CD14-positive monocyte (primary cell): ENCODE measurements around the gene PTPN13. TPM values are rescaled to one million over a fixed set of nuclear protein-coding genes. Genes with fewer than 3 reads are reported as not detected.

ENCODE experiments used
- DNase-seq, 3 donors: peaks; one replicate each; pipeline ENCODE4 v3.0.0-alpha.2; 2011 to 2022
- H2AFZ ChIP-seq: 2 replicates; pipeline ENCODE4 v1.6.0; 2012; ENCODE audit warnings: mild to moderate bottlenecking, low read depth, low read length, inconsistent platforms; ENCODE audit not compliant: insufficient read depth, poor library complexity, severe bottlenecking
- H3K27ac ChIP-seq, 2 donors: 1 replicate in 1 of 2; 2 replicates in 1 of 2; pipeline ENCODE4 v1.5.1; 2012 to 2013; ENCODE audit warnings: low read length in 2 of 2, control low read depth in 1 of 2, inconsistent platforms in 1 of 2, low read depth in 1 of 2, mild to moderate bottlenecking in 1 of 2
- H3K27me3 ChIP-seq, 2 donors: one replicate each; pipeline versions ENCODE4 v1.6.0 to v1.6.1; 2011 to 2013; ENCODE audit warnings: low read length in 2 of 2; ENCODE audit not compliant: control insufficient read depth in 2 of 2, insufficient read depth in 2 of 2
- H3K36me3 ChIP-seq, 2 donors: replicated peaks in 1 of 2; 1 replicate in 1 of 2; 2 replicates in 1 of 2; pipeline versions ENCODE4 v1.5.1 to v1.6.1; 2012 to 2013; ENCODE audit warnings: low read length in 2 of 2, control low read depth in 1 of 2, inconsistent platforms in 1 of 2, mild to moderate bottlenecking in 1 of 2; ENCODE audit not compliant: insufficient read depth in 2 of 2, control insufficient read depth in 1 of 2
- H3K4me1 ChIP-seq, 2 donors: 1 replicate in 1 of 2; 2 replicates in 1 of 2; pipeline versions ENCODE4 v1.5.1 to v1.6.1; 2012 to 2013; ENCODE audit warnings: low read length in 2 of 2, control low read depth in 1 of 2, inconsistent platforms in 1 of 2, mild to moderate bottlenecking in 1 of 2, moderate library complexity in 1 of 2; ENCODE audit not compliant: insufficient read depth in 2 of 2, control insufficient read depth in 1 of 2
- H3K4me2 ChIP-seq: replicated peaks from 2 replicates; pipeline ENCODE3; 2012; ENCODE audit warnings: low read length, moderate library complexity, mild to moderate bottlenecking; ENCODE audit not compliant: poor library complexity, severe bottlenecking; ENCODE audit errors: extremely low read depth
- H3K4me3 ChIP-seq, 3 experiments: fragments of 200-600 bp in 1 of 3; sonication (generic) in 1 of 3; replicated peaks in 1 of 3; 1 replicate in 2 of 3; 2 replicates in 1 of 3; pipeline ENCODE4 v1.5.1; 2011 to 2013; ENCODE audit warnings: low read length in 3 of 3, mild to moderate bottlenecking in 3 of 3, control low read depth in 2 of 3, low read depth in 2 of 3, inconsistent platforms in 1 of 3, moderate library complexity in 1 of 3
- H3K79me2 ChIP-seq: 2 replicates; pipeline ENCODE4 v1.6.0; 2012; ENCODE audit warnings: mild to moderate bottlenecking, control low read depth, inconsistent platforms, low read length, moderate library complexity; ENCODE audit not compliant: insufficient read depth
- H3K9ac ChIP-seq: 2 replicates; pipeline ENCODE4 v1.6.0; 2017; ENCODE audit warnings: low read length, mild to moderate bottlenecking; ENCODE audit not compliant: insufficient read depth, poor library complexity, severe bottlenecking
- H3K9me3 ChIP-seq, 2 donors: replicated peaks in 1 of 2; 1 replicate in 1 of 2; 2 replicates in 1 of 2; pipeline versions ENCODE4 v1.5.1 to v1.6.1; 2012 to 2013; ENCODE audit warnings: low read length in 2 of 2, control low read depth in 1 of 2; ENCODE audit not compliant: control insufficient read depth in 1 of 2, insufficient read depth in 1 of 2
- H4K20me1 ChIP-seq: 2 replicates; pipeline ENCODE4 v1.6.0; 2012; ENCODE audit warnings: mild to moderate bottlenecking, low read length, control low read depth, moderate library complexity; ENCODE audit not compliant: insufficient read depth
- H3K27ac Mint-ChIP-seq, 7 donors: one replicate each; pipeline ENCODE4 v1.8.0; 2020; ENCODE audit warnings: mild to moderate bottlenecking in 7 of 7, mixed read lengths in 7 of 7, moderate library complexity in 6 of 7, inconsistent platforms in 2 of 7
- H3K27me3 Mint-ChIP-seq, 3 donors: one replicate each; pipeline ENCODE4 v1.8.0; 2021 to 2022; ENCODE audit warnings: low read depth in 3 of 3, mild to moderate bottlenecking in 3 of 3, mixed read lengths in 3 of 3, moderate library complexity in 3 of 3, inconsistent platforms in 1 of 3
- H3K36me3 Mint-ChIP-seq, 2 donors: one replicate each; pipeline ENCODE4 v1.8.0; 2020; ENCODE audit warnings: mixed read lengths in 2 of 2, inconsistent platforms in 1 of 2, mild to moderate bottlenecking in 1 of 2
- H3K4me1 Mint-ChIP-seq: one replicate; pipeline ENCODE4 v1.8.0; 2020; ENCODE audit warnings: mild to moderate bottlenecking, mixed read lengths
- H3K4me3 Mint-ChIP-seq, 2 donors: one replicate each; pipeline ENCODE4 v1.8.0; 2020; ENCODE audit warnings: mild to moderate bottlenecking in 2 of 2, mixed read lengths in 2 of 2, moderate library complexity in 1 of 2
- H3K9me3 Mint-ChIP-seq, 7 donors: one replicate each; pipeline ENCODE4 v1.8.0; 2020 to 2022; ENCODE audit warnings: mixed read lengths in 7 of 7, mild to moderate bottlenecking in 6 of 7, moderate library complexity in 6 of 7, inconsistent platforms in 2 of 7
- WGBS: methylation state at CpG from one replicate; pipeline ENCODE4 v1.1.5; 2013; ENCODE audit warnings: missing lambda C conversion rate; ENCODE audit not compliant: insufficient coverage; 5-methylcytosine and 5-hydroxymethylcytosine counted together
- intact Hi-C, 2 donors: fragments of 100-400 bp; cut with micrococcal nuclease; formaldehyde crosslinking; loops; one replicate each; pipeline versions ENCODE4 v1.15.0 to v1.15.1; 2023
- polyA plus RNA-seq, 3 donors: library from polyadenylated mRNA; depleted of rRNA in 1 of 3; unstranded in 2 of 3; stranded (reverse) in 1 of 3; fragments of 300-500 nt in 2 of 3; fragments of >200 nt in 1 of 3; fragmentation: Illumina TruSeq in 2 of 3; gene quantifications; 1 replicate in 2 of 3; 2 replicates in 1 of 3; pipeline ENCODE4 v1.2.3, GENCODE V29; 2012 to 2021
- TF ChIP-seq, protein P1 (sequence below): fragments of 200-600 bp; IDR thresholded peaks from one replicate; pipeline ENCODE4 v1.8.0; 2022; ENCODE audit warnings: antibody characterized with exemption, mild to moderate bottlenecking

The PTPN13 gene
- polyA plus RNA-seq, 3 donors, result 0.04 to 1.0 (median 0.35) TPM

- intact Hi-C loops, result no loop called here
- no peaks in the 10 kb centered on the region for H3K36me3 Mint-ChIP-seq
- Histone ChIP-seq H3K9ac (no peak overlapping the region), H3K27me3 (peaks cover 13 to 23% of the 10 kb centered on the region in 2 donors), H3K4me1 (peaks cover 29 to 42% of the 10 kb centered on the region in 2 donors), H4K20me1 (no peaks in the 10 kb centered on the region), H2AFZ (no peak overlapping the region), H3K4me3 (no peak overlapping the region), H3K79me2 (no peaks in the 10 kb centered on the region), H3K4me2 (no peak overlapping the region), H3K36me3 (no peaks in the 10 kb centered on the region), H3K9me3 (no peaks in the 10 kb centered on the region), H3K27ac (no peak overlapping the region)
- TF ChIP-seq, protein P1, sequence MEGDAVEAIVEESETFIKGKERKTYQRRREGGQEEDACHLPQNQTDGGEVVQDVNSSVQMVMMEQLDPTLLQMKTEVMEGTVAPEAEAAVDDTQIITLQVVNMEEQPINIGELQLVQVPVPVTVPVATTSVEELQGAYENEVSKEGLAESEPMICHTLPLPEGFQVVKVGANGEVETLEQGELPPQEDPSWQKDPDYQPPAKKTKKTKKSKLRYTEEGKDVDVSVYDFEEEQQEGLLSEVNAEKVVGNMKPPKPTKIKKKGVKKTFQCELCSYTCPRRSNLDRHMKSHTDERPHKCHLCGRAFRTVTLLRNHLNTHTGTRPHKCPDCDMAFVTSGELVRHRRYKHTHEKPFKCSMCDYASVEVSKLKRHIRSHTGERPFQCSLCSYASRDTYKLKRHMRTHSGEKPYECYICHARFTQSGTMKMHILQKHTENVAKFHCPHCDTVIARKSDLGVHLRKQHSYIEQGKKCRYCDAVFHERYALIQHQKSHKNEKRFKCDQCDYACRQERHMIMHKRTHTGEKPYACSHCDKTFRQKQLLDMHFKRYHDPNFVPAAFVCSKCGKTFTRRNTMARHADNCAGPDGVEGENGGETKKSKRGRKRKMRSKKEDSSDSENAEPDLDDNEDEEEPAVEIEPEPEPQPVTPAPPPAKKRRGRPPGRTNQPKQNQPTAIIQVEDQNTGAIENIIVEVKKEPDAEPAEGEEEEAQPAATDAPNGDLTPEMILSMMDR, result no peak
- peaks cover 42% of the 10 kb centered on the region for H3K4me1 Mint-ChIP-seq
- H3K4me3 Mint-ChIP-seq, result peak overlapping the region in 1 of 2 donors; percentile 57
- H3K27ac Mint-ChIP-seq, result no peak overlapping the region
- peaks cover 8 to 20% (median 18%) of the 10 kb centered on the region in 3 donors for H3K27me3 Mint-ChIP-seq
- no peak for DNase-seq
- no peaks in the 10 kb centered on the region for H3K9me3 Mint-ChIP-seq
- no CpG with 5 or more reads among the region's 5 CpGs for WGBS
Measured at GRCh38 chr4:86558258-86558657, 35.9 kb upstream of the PTPN13 start.

GRCh38 chr4:86558797-86559196 lies 35.3 kb upstream of the PTPN13 start:
- no CpG with 5 or more reads among the region's 1 CpG for WGBS
- Mint-ChIP-seq H3K9me3 (no peaks in the 10 kb centered on the region), H3K4me1 (peaks cover 36% of the 10 kb centered on the region), H3K36me3 (no peaks in the 10 kb centered on the region), H3K4me3 (peak overlapping the region in 1 of 2 donors; percentile 57), H3K27me3 (peaks cover 6 to 16% (median 14%) of the 10 kb centered on the region in 3 donors), H3K27ac (no peak overlapping the region)
- H3K4me3 ChIP-seq, result no peak overlapping the region
- H3K4me1 ChIP-seq, result peaks cover 29 to 42% of the 10 kb centered on the region in 2 donors
- no peaks in the 10 kb centered on the region for H3K36me3 ChIP-seq
- peaks cover 8 to 21% of the 10 kb centered on the region in 2 donors for H3K27me3 ChIP-seq
- TF ChIP-seq, protein P1, result no peak
- no peak overlapping the region for H3K4me2 ChIP-seq
- no peak for DNase-seq
- no peaks in the 10 kb centered on the region for H3K79me2 ChIP-seq
- intact Hi-C loops, result no loop called here
- no peaks in the 10 kb centered on the region for H4K20me1 ChIP-seq
- H3K9ac ChIP-seq, result no peak overlapping the region
- H3K27ac ChIP-seq, result no peak overlapping the region
- no peak overlapping the region for H2AFZ ChIP-seq
- H3K9me3 ChIP-seq, result no peaks in the 10 kb centered on the region
